Measurements from ENCODE around the gene ACSF2.

Gene ACSF2

GRCh38 chr17:50505591-50506130 lies 79.6 kb downstream of the ACSF2 start:
- no peak for DNase-seq

GRCh38 chr17:50506298-50506697 lies 80.3 kb downstream of the ACSF2 start:
- no peak for DNase-seq

- DNase-seq: no peak
These were observed 82.0 kb downstream of the ACSF2 start, which contains the start of gene MYCBPAP for GRCh38 chr17:50507871-50508572. MYCBPAP (plus strand) TSS chr17:50508439; CDS start chr17:50508675, 236 bp downstream.

- no peak for DNase-seq
These were observed 82.8 kb downstream of the ACSF2 start for GRCh38 chr17:50508573-50509460.

- DNase-seq: no peak
These were observed 85.0 kb downstream of the ACSF2 start for GRCh38 chr17:50511058-50511457.

GRCh38 chr17:50513495-50513894 lies 87.5 kb downstream of the ACSF2 start:
- DNase-seq: no peak

- no peak for DNase-seq
These were observed 88.4 kb downstream of the ACSF2 start for GRCh38 chr17:50514388-50514787.

GRCh38 chr17:50514936-50515702 lies 89.1 kb downstream of the ACSF2 start:
- no peak for DNase-seq

GRCh38 chr17:50517011-50517410 lies 91.0 kb downstream of the ACSF2 start:
- no peak for DNase-seq

GRCh38 chr17:50517504-50518383 lies 91.7 kb downstream of the ACSF2 start:
- DNase-seq: no peak

GRCh38 chr17:50518384-50519023 lies 92.5 kb downstream of the ACSF2 start:
- no peak for DNase-seq

GRCh38 chr17:50519141-50519834 lies 93.3 kb downstream of the ACSF2 start:
- no peak for DNase-seq

- no peak for DNase-seq
These were observed 94.5 kb downstream of the ACSF2 start for GRCh38 chr17:50520483-50520882.

GRCh38 chr17:50521514-50521913 lies 95.5 kb downstream of the ACSF2 start:
- DNase-seq: no peak

- DNase-seq: no peak
These were observed 96.7 kb downstream of the ACSF2 start for GRCh38 chr17:50522766-50523165.

GRCh38 chr17:50523208-50523607 lies 97.2 kb downstream of the ACSF2 start:
- DNase-seq: no peak

All from KG1 (cell line).